ENCODE results near the gene CHD9. TPM values are rescaled to one million over a fixed set of nuclear protein-coding genes. Genes with fewer than 3 reads are reported as not detected.
A peak's percentile ranks its signal among the peaks of the same experiment; 100 is the strongest.
"Not testable (repeated sequence)": the region's sequence is repeated elsewhere in the genome, so short reads cannot be mapped to it uniquely, and the experiment has no call there.

The CHD9 gene
- total RNA-seq, 4 donors from 2014 or later: 97.2 to 141 (median 108) TPM

DNA sequence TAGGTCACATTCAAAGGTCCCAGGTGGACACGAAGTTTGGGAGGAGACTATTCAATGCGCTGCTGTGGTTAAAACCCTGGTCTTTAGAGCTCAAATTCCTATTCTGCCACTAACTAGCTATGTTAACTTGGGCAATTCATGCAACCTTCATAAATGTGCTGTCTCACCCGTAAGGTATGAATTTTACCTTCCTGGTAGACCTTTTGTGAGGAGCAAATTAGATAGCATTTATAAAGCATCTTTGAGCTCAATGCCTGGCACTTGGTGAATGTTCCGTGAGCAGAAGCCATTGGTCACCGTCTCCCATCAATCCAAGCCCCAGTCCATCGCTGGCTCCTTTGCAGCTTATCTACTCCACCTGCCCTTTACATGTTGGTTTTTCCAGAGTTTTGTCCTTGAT, 18.7 kb upstream of the CHD9 start:
- Histone ChIP-seq H3K27me3 (no peaks in the 10 kb centered on the region), H3K4me3 (replicated peaks in 1 of 3) (no peak overlapping the region), H3K27ac (no peak overlapping the region), H3K36me3 (no peaks in the 10 kb centered on the region), H3K9me3 (no peaks in the 10 kb centered on the region), H3K4me1 (peaks cover 0 to 1% of the 10 kb centered on the region in 2 donors)
- TF ChIP-seq POLR2A (IDR thresholded peaks at IDR 0.05): no peak
- TF ChIP-seq, protein P1, sequence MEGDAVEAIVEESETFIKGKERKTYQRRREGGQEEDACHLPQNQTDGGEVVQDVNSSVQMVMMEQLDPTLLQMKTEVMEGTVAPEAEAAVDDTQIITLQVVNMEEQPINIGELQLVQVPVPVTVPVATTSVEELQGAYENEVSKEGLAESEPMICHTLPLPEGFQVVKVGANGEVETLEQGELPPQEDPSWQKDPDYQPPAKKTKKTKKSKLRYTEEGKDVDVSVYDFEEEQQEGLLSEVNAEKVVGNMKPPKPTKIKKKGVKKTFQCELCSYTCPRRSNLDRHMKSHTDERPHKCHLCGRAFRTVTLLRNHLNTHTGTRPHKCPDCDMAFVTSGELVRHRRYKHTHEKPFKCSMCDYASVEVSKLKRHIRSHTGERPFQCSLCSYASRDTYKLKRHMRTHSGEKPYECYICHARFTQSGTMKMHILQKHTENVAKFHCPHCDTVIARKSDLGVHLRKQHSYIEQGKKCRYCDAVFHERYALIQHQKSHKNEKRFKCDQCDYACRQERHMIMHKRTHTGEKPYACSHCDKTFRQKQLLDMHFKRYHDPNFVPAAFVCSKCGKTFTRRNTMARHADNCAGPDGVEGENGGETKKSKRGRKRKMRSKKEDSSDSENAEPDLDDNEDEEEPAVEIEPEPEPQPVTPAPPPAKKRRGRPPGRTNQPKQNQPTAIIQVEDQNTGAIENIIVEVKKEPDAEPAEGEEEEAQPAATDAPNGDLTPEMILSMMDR (IDR thresholded peaks at IDR 0.05): no peak
- 89 to 98% methylated on average over 6 of the region's 6 CpGs for WGBS, 2 donors
- intact Hi-C loops (cut with DNase I): no loop called here
- DNase-seq: no peak

DNA sequence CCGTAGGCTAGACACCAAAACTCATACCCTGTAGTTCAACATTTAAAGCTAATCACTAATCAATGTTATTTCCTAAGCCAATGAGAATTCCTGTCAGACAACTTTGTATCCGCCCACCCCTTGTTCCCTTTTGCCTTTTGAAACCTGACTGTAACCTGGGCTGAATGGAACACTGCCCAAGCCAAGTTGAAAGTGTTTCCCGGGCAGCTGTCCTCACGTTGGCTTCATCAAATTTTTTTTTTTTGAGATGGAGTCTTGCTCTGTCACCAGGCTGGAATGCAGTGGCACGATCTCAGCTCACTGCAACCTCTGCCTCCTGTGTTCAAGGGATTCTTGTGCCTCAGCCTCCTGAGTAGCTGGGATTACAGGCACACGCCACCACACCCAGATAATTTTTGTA, 18.1 kb upstream of the CHD9 start:
- intact Hi-C loops (cut with DNase I); H3K27ac ChIP-seq; H3K36me3 ChIP-seq; DNase-seq; H3K4me3 ChIP-seq (replicated peaks in 1 of 3); H3K9me3 ChIP-seq; H3K4me1 ChIP-seq; H3K27me3 ChIP-seq: not testable (repeated sequence)
- 73 to 89% methylated on average over 6 of the region's 6 CpGs for WGBS, 2 donors

DNA sequence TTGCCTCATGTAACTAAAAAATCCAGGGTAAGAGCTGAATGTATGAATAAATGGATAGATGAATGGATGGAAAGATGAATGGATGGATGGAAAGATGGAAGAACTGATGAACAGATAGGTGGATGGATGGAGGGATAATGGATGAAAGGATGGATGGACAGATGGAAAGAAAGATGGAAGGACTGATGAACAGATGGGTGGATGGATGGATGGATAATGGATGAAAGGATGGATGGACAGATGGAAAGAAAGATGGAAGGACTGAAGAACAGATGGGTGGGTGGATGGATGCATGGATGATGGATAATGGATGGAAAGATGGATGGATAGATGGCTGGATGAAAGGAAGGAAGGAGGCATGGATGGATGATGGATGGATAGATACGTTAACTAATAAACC, 14.0 kb upstream of the CHD9 start:
- no peak overlapping the region for H3K27ac ChIP-seq

DNA sequence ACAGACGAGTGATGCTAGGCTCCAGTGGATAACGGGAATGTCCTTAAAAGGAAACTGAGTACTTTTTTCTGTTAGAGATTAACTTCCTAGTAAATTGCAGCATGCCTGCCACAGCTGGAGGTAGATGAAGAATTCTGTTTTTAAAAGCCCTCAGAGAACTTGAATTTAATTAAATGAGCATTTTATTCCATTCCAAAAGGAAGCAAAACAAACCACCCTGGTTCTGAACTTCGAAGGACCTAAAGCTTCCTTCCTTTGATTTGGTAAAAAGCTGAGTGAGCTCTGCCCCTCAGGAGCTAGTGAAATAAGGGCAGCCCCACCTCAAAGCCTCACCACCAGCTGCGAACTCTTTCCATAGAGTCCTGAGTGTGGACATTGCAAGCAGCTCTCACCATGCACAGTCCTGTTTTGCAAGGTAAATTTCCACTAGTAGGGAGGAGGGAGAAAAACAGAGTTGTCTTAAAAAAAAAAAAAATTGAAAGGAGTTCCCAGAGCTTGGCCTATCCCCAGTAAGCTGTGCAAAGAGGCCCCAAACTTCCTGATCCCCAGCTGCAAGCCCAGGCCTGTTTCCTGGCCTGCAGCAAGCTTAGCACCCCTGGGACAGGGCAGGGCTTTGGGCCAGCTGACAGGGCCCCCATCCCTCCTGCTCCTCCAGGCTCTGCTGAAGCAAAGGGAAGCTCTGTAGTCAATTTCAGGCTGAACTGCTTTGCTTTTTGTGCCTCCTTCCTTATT, 13.3 kb upstream of the CHD9 start:
- Histone ChIP-seq H3K4me3 (replicated peaks in 1 of 3) (no peak overlapping the region), H3K27ac (peak overlapping the region in 2 of 3 donors; percentile 17 to 43), H3K9me3 (no peaks in the 10 kb centered on the region), H3K36me3 (no peaks in the 10 kb centered on the region), H3K4me1 (peaks cover 0 to 20% of the 10 kb centered on the region in 2 donors), H3K27me3 (no peaks in the 10 kb centered on the region)
- no peak for DNase-seq
- 19 to 21% methylated on average over 4 of the region's 4 CpGs for WGBS, 2 donors
- TF ChIP-seq, protein P1 (IDR thresholded peaks at IDR 0.05): no peak
- TF ChIP-seq POLR2A (IDR thresholded peaks at IDR 0.05): no peak
- intact Hi-C loops (cut with DNase I): loop anchor here (10.0 kb wide), 1 partner anchor 253 kb away; no protein-coding TSS in a partner anchor

More for the DNA sequence above, 14.0 kb upstream of the CHD9 start:
- intact Hi-C loops (cut with DNase I): loop anchor here (10.0 kb wide), 1 partner anchor 254 kb away; no protein-coding TSS in a partner anchor
- TF ChIP-seq, protein P1 (IDR thresholded peaks at IDR 0.05): no peak
- no peak for TF ChIP-seq POLR2A (IDR thresholded peaks at IDR 0.05)
- peaks cover 0 to 20% of the 10 kb centered on the region in 2 donors for H3K4me1 ChIP-seq
- WGBS, 2 donors: 90% methylated on average over 1 of the region's 1 CpG
- H3K4me3 ChIP-seq (replicated peaks in 1 of 3): no peak overlapping the region
- no peak for DNase-seq
- no peaks in the 10 kb centered on the region for H3K36me3 ChIP-seq
- no peaks in the 10 kb centered on the region for H3K9me3 ChIP-seq
- H3K27me3 ChIP-seq: no peaks in the 10 kb centered on the region

DNA sequence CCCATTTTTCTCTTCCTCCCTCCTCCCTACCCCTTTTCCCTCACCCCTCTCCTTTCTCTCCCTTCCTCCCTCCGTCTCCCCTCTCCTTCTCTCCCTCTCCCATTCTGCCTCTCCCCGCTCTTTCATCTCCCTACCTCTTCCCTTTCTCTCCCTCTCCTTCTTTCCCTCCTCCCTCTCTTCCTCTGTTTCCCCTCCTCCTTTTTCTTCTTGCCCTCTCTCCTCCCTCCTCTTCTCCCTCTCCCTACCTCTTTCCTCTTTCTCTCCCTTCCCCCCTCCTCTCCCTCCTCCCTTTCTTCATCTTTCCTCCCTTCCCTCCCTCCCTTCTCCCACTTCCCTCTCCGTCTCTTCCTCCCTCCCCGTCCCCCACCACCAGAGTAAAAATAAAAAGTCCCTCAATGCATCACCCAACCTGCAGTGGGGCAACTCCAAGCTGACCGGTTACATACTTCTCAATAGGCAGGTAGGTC, 12.5 kb upstream of the CHD9 start:
- TF ChIP-seq, protein P1 (IDR thresholded peaks at IDR 0.05): no peak
- no peak for TF ChIP-seq POLR2A (IDR thresholded peaks at IDR 0.05)
- no peak overlapping the region for H3K4me3 ChIP-seq (replicated peaks in 1 of 3)
- peak overlapping the region in 2 of 3 donors; percentile 17 to 43 for H3K27ac ChIP-seq
- no peaks in the 10 kb centered on the region for H3K9me3 ChIP-seq
- peaks cover 0 to 20% of the 10 kb centered on the region in 2 donors for H3K4me1 ChIP-seq
- no peaks in the 10 kb centered on the region for H3K36me3 ChIP-seq
- H3K27me3 ChIP-seq: no peaks in the 10 kb centered on the region
- no peak for DNase-seq
- WGBS, 2 donors: 55 to 66% methylated on average over 5 of the region's 5 CpGs
- intact Hi-C loops (cut with DNase I): loop anchor here (10.0 kb wide), 1 partner anchor 253 kb away; no protein-coding TSS in a partner anchor

Data from thyroid gland (tissue), 4 donors.